HG03280 (cell line): ENCODE results near the gene PNPLA6.
"Not testable (repeated sequence)": the region's sequence is repeated elsewhere in the genome, so short reads cannot be mapped to it uniquely, and the experiment has no call there.

Source experiments
- ATAC-seq: cut with Tn5 transposase; IDR thresholded peaks from one replicate; pipeline ENCODE4 v1.9.1; 2021; ENCODE audit warnings: mild to moderate bottlenecking, moderate library complexity; ENCODE audit not compliant: unreplicated experiment

PNPLA6 gene

DNA sequence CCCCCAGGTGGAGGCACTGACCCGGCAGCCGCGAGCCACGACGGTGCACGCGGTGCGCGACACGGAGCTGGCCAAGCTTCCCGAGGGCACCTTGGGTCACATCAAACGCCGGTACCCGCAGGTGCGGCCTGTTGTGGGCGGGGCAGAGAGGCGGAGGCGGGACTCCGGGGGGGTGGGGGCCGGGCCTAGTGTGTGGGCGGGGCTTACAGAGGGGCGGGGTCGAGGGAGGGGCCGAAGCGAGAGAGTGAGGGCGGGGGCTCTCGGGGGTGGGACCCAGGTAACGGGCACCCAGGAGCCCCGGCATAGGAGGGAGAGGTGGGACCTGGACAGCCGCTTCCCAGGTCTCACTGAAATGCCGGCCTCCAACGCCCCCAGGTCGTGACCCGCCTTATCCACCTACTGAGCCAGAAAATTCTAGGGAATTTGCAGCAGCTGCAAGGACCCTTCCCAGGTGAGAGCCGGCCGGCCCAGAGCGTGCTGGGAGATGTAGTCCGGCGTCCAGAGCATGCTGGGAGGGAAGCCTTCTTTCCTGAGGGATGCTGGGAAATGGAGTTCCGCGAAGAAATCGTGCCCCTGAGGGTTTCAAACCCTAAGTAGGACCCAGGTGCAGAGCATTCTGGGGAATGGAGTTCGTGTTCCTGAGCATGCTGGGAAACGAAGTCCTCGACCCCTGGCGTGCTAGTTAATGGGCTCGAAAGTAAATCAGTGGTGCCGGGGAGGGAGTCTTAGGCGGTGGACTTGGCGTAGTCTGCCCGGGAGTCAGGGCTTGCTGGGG is 15.7 kb downstream of the PNPLA6 start:
- ATAC-seq = no peak

DNA sequence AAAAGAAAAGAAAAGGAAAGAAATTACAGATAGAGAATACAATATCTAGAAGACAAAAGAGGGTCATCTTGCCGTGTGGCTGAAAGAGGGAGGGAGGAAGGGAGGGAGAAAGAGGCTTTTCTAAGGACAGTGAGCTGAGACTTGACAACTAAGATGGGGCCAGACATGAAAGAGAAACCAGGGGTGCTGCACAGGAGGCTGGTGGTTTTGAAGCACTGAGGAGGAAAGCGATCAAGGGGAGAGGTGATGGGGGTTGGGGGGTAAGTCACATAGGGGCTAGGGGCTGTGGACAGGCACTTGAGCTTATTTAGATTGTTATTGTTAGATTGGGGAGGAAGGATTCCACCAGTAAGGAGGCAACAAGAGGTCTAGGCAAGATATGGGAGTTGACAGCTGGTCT is 17.3 kb downstream of the PNPLA6 start:
- ATAC-seq = no peak

DNA sequence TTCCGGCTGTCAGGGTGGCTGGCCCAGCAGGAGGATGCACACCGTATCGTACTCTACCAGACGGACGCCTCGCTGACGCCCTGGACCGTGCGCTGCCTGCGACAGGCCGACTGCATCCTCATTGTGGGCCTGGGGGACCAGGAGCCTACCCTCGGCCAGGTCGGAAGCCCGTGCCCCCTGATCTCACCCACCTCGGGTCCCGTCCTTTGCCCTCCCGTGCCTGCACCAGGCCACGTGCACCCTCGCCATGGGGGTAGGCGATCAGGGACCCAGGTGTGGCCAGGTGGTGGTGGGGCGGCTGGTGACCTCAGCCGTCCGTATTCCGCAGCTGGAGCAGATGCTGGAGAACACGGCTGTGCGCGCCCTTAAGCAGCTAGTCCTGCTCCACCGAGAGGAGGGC is 19.0 kb downstream of the PNPLA6 start:
- no peak for ATAC-seq

DNA sequence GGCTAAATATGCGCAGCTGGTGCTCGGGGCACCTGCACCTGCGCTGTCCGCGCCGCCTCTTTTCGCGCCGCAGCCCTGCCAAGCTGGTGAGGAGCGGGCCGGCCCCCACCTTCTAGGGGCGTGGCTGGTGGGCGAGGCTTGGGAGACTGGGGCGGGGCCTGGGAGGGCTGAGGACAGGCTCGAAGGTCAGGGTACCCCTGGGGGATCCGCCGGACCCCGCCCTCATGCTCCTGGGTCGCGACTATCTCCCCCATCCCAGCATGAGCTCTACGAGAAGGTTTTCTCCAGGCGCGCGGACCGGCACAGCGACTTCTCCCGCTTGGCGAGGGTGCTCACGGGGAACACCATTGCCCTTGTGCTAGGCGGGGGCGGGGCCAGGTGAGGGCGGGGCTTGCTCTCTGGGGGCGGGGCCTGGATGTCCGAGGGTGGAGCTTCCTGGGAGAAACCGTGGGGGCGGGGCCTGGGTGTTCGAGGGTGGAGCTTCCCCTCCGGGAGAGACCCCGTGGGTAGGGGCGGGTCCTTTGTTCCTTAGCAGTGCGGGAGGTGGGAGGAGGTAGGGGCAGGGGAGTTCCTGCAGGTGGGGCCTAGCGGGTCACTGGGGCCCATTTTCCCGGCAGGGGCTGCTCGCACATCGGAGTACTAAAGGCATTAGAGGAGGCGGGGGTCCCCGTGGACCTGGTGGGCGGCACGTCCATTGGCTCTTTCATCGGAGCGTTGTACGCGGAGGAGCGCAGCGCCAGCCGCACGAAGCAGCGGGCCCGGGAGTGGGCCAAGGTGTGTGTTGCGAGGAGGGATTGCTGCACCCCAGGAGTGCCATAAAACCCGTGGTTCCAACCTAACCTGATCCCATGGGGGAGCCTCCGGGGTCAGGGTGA is 19.7 kb downstream of the PNPLA6 start:
- no peak for ATAC-seq

DNA sequence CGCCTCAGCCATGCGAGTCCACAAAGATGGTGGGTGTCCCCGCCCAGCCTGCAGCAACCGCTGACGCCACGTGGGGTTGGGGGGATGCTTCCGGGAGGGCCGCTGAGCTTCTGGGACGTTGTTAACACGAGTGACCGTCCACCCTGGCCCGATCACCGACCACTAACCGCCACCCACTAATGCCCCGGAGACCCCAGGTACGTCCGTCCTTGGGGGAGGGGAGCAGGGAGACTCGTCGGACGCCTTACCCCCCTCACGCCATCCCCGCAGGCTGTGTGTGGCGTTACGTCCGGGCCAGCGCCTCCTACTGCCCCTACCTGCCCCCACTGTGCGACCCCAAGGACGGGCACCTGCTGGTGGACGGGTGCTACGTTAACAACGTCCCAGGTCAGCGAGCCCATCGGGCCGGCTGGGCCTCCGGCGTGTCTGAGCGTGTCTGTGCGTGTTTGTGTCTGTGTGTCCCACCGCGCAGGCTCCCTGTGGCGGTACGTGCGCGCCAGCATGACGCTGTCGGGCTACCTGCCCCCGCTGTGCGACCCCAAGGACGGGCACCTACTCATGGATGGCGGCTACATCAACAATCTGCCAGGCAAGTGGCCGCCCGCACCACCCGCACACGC is 21.3 kb downstream of the PNPLA6 start:
- ATAC-seq = no peak

DNA sequence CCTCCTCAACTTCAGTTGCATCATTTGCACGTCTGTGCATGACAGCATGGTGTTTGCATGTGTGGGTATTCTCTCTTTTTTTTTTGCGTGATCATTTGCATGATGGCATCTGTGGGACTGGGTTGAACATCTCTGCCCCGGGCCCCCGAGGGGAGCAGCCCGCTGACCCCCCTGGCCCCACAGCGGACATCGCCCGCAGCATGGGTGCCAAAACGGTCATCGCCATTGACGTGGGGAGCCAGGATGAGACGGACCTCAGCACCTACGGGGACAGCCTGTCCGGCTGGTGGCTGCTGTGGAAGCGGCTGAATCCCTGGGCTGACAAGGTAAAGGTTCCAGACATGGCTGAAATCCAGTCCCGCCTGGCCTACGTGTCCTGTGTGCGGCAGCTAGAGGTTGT is 23.1 kb downstream of the PNPLA6 start:
- no peak for ATAC-seq

DNA sequence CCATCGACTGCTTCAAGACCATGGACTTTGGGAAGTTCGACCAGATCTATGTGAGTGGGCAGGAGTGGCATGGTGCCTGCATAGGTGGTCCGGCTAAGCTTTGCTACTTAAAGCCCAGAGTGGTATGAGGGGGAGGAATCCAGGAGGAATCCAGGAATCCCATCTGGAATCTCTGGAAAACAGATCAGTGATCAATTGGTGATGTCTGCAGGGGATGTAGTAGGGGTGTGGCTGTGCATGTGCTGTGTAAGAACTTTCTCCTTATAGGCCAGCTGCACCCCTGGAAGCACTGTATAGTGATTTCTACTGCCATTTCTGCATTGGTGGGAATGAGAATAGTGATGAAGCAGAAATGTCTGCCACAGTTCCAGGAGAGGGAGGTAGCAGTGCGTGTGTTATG is 23.6 kb downstream of the PNPLA6 start:
- no peak for ATAC-seq

DNA sequence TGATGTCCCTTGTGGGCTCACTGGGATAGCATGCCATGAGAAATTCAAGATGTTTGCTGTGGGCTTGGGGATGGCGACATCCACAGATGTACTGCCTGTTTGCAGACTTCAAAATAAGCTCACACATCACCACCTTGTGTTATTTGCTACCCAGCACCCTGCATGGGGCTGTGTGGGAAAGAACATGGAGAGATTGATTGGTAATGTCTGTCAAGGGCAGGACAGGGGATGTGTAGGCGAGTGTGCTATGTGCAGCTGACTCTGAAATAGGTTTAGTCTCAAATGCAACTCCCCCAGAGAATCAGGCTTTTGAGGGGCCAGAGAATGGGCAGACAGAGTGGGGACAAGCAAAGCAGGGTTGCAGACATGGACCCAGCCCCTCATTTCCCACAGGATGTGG is 24.7 kb downstream of the PNPLA6 start:
- no peak for ATAC-seq

DNA sequence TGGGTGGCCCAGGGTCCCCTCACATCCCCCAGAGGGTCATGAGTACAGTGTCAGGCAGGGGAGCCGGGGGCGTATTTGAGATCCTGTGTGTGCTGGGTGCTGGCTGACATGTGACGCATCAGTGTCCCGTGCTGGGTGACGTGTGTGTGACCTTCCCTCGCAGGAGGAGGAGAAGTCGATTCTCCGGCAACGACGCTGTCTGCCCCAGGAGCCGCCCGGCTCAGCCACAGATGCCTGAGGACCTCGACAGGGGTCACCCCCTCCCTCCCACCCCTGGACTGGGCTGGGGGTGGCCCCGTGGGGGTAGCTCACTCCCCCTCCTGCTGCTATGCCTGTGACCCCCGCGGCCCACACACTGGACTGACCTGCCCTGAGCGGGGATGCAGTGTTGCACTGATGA is 25.8 kb downstream of the PNPLA6 start:
- no peak for ATAC-seq

DNA sequence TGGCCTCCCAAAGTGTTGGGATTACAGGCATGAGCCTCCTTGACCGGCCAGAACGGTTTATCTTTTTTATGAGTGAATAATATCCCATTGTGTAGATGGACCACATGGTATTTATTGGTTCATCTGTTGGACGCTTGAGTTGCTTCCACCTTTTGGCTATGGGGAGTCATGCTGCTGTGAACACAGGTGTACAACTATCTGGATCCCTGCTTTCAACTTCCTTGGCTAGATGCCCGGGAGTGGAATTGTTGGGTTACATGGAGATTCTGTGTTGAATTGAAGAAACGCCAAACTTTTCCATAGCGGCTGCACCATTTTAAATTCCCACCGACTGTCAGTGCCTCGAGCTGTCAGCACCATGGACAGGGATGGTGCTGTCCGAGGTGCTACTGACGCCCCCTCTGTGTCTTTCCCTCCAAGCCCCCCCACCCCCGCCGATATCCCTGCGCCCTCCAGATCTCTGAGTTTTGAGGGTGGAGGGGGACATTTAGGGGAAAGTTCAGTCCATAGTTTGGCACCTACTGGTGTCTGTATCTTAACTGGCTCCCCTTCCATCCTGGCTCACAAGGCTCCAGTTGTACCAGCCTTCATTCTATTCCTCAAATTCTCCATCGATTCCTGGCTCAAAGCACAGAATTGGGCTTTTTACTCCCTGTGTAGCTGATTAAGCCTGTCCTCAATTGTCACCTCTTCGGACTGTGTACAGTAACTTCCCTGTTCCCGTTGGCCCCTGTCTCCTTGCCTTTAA is 27.3 kb downstream of the PNPLA6 start:
- no peak for ATAC-seq

DNA sequence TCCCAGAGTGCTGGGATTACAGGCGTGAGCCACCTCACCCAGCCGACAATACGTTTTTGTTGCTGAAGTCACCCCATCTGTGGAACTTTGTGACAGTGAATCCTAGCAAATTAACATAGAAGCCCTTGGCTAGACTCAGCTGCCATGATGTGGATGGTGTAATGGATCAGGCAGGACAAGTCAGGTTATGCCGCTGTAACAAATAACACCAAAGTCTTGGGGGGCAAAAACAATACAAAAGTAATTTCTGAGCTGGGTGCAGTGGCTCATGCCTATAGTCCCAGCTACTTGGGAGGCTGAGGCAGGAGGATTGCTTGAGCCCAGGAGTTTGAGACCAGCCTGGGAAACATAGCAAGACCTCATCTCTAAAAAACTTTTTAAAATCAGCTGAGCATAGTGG is 29.3 kb downstream of the PNPLA6 start:
- ATAC-seq = no peak

DNA sequence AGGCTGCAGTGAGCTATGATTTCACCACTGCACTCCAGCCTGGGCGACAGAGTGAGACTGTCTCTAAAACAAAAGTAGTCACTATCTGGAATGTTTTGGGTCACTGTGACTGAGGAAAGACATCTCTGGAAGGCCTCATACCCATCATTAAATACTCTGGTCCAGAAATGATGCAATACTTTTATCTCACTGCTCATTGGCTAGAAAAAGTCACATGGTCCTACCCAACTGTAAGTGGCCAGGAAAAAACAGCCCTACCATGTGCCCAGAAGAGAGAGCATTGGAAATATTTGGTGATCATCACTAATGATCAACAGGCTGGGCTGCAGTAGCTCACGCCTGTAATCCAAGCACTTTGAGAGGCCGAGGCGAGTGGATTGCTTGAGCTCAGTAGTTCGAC is 29.8 kb downstream of the PNPLA6 start:
- no peak for ATAC-seq

DNA sequence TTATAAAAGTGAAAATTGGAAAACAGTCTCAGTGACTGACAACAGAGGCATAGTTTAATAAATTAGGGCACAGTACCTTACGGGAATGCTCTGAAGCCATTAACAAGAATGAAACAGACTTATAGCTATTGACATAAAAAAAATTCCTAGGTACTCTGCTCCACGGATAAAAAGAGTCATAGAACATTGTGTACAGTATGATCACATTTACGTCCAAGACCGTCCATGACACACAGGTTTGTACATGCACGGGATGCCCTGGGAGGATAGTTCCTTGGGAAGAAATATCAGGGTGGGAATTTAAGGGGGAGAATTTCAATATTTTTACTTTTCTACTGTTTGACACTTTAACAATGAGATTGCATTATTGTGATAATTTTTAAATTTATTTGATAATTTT is 35.2 kb downstream of the PNPLA6 start:
- ATAC-seq = no peak

DNA sequence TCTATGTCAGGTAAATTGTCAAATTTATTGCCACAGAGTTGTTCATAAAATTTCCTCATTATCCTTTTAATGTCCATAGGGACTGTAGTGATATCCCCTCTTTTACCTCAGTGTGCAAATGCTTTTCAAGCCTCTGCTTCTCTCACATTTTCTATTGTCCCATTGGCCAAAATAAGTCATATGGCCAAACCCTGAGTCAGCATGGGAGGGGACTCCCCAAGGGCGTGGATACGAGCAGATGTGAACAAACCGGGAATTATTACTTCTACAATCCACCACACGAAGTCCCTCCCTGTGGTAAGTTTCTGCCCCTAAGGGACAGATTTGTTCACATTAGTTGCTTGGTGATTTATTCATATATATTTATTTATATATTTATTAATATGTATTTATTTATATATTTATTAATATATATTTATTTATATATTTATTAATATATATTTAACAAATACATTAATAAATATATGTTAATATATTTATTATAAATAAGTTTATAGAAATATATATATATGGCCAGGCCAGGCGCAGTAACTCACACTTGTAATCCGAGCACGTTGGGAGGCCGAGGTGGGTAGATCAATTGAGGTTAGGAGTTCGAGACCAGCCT is 40.0 kb downstream of the PNPLA6 start:
- ATAC-seq = no peak

DNA sequence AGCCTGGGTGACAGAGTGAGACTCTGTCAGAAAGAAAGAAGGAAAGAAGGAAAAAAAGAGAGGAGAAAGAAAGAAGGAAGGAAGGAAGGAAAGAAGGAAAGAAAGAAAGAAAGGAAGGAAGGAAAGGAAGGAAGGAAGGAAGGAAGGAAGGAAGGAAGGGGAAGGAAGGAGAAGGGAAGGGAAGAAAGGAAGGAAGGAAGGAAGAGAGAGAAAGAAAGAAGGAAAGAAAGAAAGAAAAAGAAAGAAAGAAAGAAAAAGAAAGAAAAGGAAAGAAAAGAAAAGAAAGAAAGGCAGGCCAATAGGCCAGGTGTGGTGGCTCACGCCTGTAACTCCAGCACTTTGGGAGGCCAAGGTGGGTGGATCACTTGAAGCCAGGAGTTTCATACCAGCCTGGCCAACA is 41.9 kb downstream of the PNPLA6 start:
- ATAC-seq = not testable (repeated sequence)

DNA sequence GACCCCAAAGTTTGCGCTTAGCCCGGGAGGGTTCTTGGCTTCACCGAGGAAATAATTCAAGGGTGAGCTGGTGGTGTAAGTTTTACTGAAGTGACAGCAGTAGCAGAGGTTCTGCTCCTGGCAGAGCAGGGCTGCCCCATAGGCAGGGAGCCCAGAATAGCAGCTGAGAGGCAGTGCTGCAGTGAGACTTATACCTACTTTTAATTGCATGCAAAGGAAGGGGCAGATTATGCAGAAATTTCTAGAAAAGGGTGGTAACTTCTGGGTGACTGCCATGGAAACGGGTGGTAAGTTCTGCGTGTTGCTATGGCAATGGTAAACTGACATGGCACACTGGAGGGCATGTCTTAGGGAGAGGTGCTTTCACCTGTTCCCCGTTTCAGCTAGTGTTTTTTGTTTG is 42.6 kb downstream of the PNPLA6 start:
- no peak for ATAC-seq

DNA sequence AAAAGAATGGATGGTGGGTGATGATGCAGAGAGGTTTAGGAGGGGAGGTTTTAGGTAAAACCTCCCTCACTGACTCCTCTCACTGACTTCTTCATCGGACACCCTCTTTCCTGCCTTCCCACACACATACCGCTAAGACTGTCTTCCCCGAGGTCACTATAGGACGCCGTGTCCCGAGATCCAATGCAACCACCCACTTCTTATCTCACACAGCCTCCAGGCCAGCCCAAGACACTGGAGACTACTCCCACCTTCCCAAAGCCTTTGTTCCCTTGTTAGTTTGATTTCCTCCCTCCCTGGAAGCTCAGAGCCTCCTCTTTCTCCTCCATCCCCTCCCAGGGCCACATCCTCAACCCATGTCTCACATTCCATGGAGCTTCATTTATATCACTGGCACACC is 43.7 kb downstream of the PNPLA6 start:
- ATAC-seq = no peak

DNA sequence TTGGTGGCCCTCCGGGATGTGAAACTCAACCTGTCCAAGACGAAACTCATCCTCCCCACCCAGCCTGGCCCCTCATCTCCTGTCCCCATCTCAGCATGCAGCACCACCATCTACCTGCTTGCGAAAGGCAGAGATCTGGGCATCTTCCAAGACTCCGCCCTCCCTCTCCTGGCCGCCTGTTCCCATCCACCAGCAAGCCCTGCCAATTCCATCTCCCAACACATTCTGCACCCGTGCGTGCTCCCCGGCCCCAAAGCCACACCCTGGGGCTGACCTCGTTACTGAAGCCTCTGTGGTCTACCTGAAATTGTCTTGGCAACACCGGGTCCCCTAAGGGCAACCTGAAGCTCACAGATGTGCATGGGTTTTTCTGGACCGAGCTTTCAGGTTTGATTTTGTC is 46.9 kb downstream of the PNPLA6 start:
- ATAC-seq = no peak

DNA sequence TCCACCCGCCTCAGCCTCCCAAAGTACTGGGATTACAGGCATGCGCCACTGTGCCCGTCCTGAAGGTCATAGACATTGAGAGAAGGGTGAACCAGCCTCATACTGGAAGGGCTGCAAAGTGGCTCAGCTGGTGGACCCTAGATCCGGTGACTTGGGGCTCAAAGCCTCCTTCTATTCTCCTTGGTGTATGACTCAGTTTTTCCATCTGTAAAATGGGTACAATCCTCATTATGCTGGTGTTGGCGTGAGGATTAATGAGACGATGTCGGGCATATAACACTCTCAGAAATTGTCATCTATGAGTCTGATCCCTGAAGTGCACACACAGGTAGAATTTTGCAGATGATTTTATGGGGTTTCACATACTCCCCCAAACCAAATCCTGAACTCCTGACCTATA is 54.3 kb downstream of the PNPLA6 start:
- no peak for ATAC-seq

DNA sequence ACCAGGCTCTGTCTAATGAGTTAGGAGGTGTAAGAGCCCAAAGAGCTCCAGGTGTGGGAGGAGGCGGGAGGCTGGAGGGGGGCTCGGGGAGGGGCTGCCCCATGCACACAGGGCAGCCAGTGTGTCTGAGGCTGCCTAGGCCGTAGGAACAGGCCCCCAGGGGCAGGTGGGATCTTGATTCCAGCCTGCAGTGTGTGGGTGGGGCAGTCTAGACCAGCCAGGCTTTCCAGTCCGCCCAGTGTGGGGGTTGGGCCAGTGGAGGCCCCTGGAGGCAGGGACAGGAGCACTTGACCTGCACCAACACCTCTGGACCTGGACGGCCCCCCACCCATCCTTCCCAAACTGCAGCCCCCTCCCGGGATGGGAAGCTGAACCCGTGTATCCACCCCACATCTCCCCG is 54.7 kb downstream of the PNPLA6 start:
- no peak for ATAC-seq
